Caki2 (cell line): ENCODE measurements around the gene EFCAB12. TPM values are rescaled to one million over a fixed set of nuclear protein-coding genes. Genes with fewer than 3 reads are reported as not detected.
A peak's percentile ranks its signal among the peaks of the same experiment; 100 is the strongest.
"Not testable (repeated sequence)": the region's sequence is repeated elsewhere in the genome, so short reads cannot be mapped to it uniquely, and the experiment has no call there.

ENCODE experiments used
- DNase-seq: peaks from one replicate; pipeline ENCODE4 v3.0.0-alpha.2; 2015; ENCODE audit warnings: low read depth
- in situ Hi-C: cut with HindIII; loops from 2 replicates; pipeline ENCODE4 v1.10.0; 2016; ENCODE audit warnings: low sequenced_read_pairs, low pct_unique_long_range_greater_than_20kb, mixed read lengths
- total RNA-seq: library from RNA; depleted of rRNA; stranded (reverse); fragments of >200 nt; shearing (Covaris generic); gene quantifications from 2 replicates; pipeline ENCODE4 v1.2.3, GENCODE V29; 2014; ENCODE audit warnings: low replicate concordance

Gene EFCAB12
- total RNA-seq, 1 experiment from 2014 or later: not detected

GRCh38 chr3:129409541-129409940 lies 18.9 kb downstream of the EFCAB12 start:
- in situ Hi-C loops: no loop called here
- DNase-seq: no peak

- in situ Hi-C loops: no loop called here
Observed at GRCh38 chr3:129404610-129405009, 23.8 kb downstream of the EFCAB12 start.

DNA sequence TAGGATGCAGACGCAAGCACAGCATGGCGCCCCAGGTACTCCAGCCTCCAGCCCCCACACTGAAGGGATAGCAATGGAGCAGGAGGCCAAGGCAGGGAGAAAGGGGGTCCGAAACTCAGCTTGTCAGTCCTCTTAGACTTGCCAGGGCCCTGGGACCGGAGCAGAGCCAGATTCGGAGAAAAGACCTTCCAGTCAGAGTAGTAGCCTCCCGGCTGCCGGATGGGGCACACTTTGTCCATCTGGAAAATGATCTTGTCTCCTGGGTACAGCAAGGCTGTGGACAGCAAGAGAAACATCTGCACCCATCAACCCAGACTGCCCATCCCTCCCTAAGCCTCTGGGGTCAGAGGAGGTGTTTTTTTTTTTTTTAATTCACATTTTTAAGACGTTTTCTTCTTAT lies 24.3 kb downstream of the EFCAB12 start:
- in situ Hi-C loops: no loop called here
- DNase-seq: no peak

More at GRCh38 chr3:129404610-129405009, 23.8 kb downstream of the EFCAB12 start:
- DNase-seq: no peak

- DNase-seq: no peak
Observed at GRCh38 chr3:129403450-129403849, 25.0 kb downstream of the EFCAB12 start.

DNA sequence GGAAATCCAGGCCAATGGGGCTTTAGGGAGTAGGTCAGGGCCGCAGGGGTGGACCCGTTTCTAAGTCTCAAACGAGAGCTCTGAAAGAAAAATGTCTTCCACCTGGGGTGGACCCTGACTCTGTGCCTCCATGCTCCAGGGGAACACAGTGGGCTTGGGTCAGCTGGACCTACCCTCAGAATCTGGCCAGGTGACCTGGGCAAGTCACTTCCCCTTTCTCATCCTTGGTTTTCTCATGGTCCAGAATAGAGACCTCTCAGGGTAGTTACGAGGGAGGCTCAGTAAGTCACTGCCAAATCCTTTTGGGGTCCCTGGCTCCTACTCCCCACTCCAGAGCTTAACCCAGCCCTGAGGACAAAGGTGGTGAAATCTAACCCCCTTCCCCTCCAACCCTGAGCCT lies 25.8 kb downstream of the EFCAB12 start:
- in situ Hi-C loops: no loop called here
- DNase-seq: no peak

More at GRCh38 chr3:129403450-129403849, 25.0 kb downstream of the EFCAB12 start:
- in situ Hi-C loops: no loop called here

- no peak for DNase-seq
- in situ Hi-C loops: no loop called here
Observed at GRCh38 chr3:129402210-129402609, 26.2 kb downstream of the EFCAB12 start.

- peak; percentile 71 for DNase-seq
- in situ Hi-C loops: no loop called here
Observed at GRCh38 chr3:129399895-129400357, 28.5 kb downstream of the EFCAB12 start.

GRCh38 chr3:129399145-129399894 lies 29.1 kb downstream of the EFCAB12 start:
- in situ Hi-C loops: no loop called here
- DNase-seq: peak; percentile 88

DNA sequence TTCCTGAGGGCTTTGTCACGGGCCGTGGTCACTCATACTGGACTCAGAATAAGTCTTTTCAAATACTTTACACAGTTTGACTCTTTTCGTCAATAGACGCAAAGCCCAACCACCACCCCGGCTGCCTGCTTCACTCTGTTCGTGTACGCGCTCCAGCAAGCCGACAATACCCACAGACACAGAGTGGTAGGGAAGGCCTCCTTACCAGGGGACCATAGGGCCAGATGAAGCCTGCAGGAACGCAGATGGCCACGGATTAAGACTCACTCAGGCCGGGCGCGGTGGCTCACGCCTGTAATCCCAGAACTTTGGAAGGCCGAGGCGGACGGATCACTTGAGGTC lies 29.7 kb downstream of the EFCAB12 start:
- in situ Hi-C loops: no loop called here
- DNase-seq: no peak

- DNase-seq, in situ Hi-C loops: not testable (repeated sequence)
Observed at GRCh38 chr3:129393760-129394564, 34.5 kb downstream of the EFCAB12 start.

DNA sequence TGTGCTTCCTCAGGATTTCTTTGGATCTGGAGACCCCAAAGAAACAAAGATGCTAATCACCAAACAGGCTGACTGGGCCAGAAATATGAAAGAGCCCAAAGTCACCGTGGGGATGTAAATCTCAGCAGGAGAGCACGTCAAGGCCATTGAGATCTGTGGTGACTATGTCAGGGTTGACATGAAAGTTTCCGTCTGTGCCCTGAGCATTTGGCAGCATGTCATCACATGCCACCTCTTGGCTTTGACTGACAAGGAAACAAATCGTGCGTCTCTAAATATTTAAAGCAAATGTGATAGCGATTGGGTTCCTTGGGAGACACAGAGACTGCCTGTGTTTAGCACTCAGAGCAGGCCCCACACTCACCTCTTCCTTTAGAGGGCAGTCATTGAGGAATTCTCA lies 35.2 kb downstream of the EFCAB12 start:
- in situ Hi-C loops: no loop called here
- no peak for DNase-seq

DNA sequence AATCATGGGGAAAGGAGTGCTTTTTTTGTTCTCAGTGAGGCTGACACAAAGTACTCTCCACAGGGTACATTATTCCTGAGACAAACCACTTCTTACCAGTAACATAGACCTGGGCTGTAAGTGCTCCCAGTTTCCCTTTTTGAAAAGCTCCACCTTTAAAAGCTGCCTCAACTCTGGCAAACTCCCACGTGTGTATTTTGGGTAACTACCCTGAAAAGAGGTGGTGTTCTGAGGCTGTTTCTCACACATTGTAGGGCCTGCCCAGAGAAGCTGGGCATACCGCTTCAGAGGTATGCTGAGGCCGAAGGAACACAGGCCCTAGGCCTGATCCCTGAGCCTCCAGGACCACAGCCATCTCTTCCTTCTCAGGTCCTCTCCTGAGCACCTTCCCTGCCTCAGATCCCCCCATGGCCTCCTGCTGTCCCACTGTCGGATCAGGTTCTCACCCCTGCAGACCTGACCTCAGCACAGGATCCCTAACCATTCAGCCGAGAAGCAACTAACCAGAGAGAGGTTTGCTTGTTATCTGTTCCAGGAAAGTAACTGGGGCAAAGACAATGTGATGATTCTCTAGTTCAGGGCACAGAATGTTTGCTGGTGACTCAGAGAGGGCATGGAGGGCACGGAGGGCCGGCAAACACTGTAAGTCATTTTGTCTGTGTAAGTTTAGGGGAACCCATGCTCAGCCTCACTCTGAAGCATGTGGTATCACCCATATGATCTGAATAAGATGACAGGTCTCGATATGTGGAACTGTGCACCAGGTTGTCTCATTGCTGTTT lies 36.1 kb downstream of the EFCAB12 start:
- DNase-seq: peak; percentile 43
- in situ Hi-C loops: not testable (repeated sequence)

DNA sequence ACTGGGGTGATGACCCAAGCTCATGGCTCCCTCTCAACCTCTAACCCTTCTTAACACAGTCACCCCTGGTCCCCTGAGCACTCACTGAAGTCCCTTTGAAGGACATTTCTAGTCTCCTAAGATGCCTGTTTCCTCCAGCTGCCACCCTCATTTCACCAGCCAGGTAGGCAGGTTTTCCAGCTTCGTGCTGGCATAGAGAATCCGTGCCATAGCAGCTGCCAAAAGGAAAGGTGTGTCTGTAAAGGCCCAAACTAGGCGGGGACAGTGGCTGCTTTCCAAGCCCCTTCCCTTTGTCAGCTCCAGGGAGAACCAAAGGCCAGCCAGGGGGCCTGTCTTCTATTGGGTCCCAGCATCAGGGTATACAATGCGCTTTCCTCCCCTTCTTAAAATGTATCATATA lies 36.9 kb downstream of the EFCAB12 start:
- DNase-seq, in situ Hi-C loops: not testable (repeated sequence)

GRCh38 chr3:129389572-129389937 lies 38.9 kb downstream of the EFCAB12 start:
- in situ Hi-C loops: no loop called here
- DNase-seq: no peak

GRCh38 chr3:129388791-129389571 lies 39.5 kb downstream of the EFCAB12 start:
- peak; percentile 50 for DNase-seq
- in situ Hi-C loops: not testable (repeated sequence)

GRCh38 chr3:129387487-129387886 lies 40.9 kb downstream of the EFCAB12 start:
- in situ Hi-C loops: no loop called here
- no peak for DNase-seq

DNA sequence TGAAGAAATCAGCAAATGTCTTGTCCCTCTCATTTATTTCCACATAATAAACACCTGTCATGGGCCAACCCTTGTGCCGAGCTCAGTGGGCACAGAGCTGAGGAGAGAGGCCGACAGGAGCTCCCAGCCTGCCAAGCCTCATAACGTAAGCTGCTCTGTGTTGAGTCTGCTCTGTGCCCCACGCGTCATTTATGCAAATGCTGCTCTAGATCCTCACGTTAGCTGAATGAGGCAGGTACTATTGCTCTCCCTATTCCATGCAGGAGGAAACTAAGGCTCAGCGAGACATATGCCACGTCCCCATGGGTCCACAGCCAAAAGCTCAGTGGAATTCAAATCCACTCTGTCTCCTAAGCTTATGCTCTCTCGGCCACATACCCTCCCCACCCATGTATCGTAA lies 41.5 kb downstream of the EFCAB12 start:
- no peak for DNase-seq
- in situ Hi-C loops: no loop called here

- DNase-seq, in situ Hi-C loops: not testable (repeated sequence)
Observed at GRCh38 chr3:129385507-129385906, 42.9 kb downstream of the EFCAB12 start.
